GM18861 (cell line): ENCODE results near the gene PCBP1.
A peak's percentile ranks its signal among the peaks of the same experiment; 100 is the strongest.
"Not testable (repeated sequence)": the region's sequence is repeated elsewhere in the genome, so short reads cannot be mapped to it uniquely, and the experiment has no call there.

ENCODE experiments used
- ATAC-seq: cut with Tn5 transposase; IDR thresholded peaks from one replicate; pipeline ENCODE4 v1.9.1; 2021; ENCODE audit not compliant: unreplicated experiment

The PCBP1 gene

GRCh38 chr2:70080610-70081200 lies 6.6 kb upstream of the PCBP1 start:
- no peak for ATAC-seq

DNA sequence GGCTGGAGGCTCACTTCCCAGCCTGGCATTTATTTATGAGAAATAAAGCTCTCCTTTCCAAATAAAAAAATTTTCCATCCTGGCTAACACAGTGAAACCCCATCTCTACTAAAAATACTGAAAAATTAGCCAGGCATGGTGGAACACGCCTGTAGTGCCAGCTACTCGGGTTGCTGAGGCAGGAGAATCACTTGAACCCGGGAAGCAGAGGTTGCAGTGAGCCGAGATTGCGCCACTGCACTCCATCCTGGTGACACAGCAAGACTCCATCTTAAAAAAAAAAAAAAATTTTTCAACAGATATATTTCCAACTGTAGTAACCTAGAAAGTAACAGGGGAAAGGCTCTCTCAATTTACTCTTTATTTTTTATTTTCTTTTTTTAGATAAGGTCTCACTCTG lies 6.1 kb upstream of the PCBP1 start:
- no peak for ATAC-seq

DNA sequence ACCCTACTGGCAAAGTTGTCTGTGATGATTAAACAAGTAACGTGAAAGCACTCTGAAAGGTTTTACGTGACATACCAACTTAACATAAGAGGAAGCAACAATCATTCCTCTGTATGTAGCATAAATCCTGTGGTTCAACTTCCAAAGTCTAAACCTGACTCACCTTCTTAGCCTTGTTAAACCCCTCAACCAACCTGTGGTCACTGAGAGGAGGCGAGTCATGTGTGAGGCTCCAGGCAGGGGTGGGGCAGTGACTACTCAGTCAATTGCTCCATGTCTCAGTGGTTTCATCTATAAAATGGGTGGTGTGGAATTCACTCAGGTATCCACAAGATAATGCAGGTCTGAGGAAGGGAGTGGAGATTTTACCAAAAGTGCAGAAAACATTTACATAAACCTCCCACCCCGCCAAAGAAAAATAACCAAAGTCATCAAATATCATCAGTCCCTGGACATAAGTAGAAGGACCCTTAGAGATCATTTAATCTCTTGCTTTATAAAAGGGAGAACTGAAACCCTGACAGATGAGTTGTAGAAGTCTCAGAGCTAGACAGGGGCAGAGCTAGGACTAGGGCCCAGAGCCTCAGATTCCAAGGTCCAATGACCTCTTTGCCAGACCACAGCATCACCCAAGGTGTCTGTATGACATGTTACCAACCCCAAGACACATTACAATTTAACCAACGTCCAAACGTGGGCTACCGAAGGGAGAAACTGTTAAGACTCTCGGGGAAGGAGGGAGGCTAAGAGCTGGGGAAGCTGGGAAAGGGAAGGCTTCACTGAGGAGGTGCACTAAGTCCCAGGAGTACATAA lies 3.7 kb upstream of the PCBP1 start:
- peak; percentile 48 for ATAC-seq

GRCh38 chr2:70084973-70085710 lies 2.1 kb upstream of the PCBP1 start:
- ATAC-seq: no peak

DNA sequence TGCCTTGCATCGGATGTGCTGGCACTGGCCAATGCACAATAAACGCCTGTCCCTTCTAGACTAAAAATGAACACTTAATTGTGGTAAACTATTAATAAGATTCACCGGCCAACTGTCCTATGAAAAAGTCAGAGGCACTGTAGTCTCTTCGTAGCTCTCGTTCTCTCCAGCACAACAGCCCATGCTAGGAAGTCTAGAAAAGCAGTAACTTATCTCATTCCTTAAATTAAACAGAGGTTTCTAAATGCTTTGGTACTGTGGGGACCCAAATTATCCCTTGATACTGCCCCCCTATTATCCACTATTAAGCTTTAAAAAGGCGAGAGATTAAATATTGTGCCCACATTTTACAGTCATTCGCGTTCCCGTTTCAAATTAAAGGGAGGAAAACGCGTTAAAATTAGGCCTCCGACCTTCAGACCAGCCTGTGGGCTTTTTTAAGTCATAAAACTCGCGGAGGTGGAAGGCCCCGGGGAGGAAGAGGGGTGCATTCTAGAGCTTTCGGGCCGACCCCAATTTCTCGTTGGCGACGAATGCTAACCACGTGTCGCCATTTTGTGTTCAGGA lies 1.5 kb upstream of the PCBP1 start:
- no peak for ATAC-seq

DNA sequence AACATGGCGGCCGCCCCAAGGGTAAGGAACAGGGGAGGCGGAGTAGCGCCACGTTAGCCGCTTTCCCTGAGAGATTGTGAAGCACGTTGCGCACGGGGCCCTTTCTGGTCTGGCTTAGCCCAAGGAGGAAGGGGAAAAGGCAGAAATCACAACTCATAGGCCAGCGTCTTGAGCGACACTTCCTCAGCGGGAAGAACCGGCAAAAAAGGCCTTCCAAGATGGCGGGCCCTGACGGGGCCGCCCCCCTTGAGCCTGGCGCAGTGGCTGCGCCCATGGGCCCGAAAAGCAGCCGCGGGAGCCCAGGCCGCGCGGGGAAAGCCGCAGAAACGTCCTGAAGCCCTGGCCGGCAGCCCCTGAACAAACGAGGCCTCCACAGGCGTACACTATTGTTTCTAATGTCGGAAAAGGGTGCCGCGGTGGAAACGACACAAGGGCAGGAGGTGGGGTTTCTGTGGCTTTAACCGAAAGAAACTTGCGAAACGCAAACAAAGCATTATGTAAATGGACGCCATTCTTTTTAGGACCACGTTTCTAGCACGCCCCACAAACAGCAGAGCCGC lies 919 bp upstream of the PCBP1 start:
- peak; percentile 21 for ATAC-seq

DNA sequence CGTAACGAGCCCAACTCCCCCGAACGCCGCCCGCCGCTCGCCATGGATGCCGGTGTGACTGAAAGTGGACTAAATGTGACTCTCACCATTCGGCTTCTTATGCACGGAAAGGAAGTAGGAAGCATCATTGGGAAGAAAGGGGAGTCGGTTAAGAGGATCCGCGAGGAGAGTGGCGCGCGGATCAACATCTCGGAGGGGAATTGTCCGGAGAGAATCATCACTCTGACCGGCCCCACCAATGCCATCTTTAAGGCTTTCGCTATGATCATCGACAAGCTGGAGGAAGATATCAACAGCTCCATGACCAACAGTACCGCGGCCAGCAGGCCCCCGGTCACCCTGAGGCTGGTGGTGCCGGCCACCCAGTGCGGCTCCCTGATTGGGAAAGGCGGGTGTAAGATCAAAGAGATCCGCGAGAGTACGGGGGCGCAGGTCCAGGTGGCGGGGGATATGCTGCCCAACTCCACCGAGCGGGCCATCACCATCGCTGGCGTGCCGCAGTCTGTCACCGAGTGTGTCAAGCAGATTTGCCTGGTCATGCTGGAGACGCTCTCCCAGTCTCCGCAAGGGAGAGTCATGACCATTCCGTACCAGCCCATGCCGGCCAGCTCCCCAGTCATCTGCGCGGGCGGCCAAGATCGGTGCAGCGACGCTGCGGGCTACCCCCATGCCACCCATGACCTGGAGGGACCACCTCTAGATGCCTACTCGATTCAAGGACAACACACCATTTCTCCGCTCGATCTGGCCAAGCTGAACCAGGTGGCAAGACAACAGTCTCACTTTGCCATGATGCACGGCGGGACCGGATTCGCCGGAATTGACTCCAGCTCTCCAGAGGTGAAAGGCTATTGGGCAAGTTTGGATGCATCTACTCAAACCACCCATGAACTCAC lies 673 bp downstream of the PCBP1 start:
- ATAC-seq: no peak

DNA sequence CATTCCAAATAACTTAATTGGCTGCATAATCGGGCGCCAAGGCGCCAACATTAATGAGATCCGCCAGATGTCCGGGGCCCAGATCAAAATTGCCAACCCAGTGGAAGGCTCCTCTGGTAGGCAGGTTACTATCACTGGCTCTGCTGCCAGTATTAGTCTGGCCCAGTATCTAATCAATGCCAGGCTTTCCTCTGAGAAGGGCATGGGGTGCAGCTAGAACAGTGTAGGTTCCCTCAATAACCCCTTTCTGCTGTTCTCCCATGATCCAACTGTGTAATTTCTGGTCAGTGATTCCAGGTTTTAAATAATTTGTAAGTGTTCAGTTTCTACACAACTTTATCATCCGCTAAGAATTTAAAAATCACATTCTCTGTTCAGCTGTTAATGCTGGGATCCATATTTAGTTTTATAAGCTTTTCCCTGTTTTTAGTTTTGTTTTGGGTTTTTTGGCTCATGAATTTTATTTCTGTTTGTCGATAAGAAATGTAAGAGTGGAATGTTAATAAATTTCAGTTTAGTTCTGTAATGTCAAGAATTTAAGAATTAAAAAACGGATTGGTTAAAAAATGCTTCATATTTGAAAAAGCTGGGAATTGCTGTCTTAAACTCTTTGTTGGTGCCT lies 1.4 kb downstream of the PCBP1 start:
- no peak for ATAC-seq

DNA sequence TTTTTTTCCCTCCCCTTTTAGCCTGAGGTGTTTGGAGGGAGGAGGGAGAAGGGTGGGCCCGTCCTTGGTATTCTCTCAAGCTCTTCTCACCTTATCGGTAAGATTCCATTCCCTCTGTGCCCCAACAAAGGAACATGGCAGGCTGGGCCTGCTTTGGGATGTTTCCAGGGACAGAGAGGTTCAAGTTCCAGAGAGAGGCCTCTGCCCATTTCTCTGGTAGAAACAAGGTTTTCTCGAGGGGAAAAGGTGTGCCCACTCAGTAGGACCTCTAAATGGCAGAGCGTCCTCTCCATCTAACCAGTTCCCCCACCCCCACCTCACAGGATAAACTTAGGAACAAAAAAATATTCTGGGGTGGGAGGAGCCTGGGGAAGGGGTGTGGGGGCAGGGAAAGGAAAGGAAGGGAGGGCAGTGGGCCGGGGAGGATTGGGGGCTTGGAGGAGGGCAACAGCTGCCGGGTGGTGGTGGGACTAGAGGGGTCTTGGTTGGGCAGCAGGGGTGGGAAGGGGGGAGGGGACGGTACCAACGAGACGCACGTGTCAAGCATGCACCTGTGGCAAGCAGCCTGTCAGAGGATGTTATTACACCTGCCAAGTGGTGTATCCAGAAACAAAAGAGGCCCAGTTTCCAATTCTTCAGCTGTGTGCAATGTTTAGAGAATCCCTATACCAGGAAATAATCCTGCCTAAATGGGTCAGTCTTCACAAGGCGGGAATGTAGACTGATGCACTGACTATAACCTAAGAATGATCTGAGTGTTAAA lies 2.1 kb downstream of the PCBP1 start:
- ATAC-seq: no peak

DNA sequence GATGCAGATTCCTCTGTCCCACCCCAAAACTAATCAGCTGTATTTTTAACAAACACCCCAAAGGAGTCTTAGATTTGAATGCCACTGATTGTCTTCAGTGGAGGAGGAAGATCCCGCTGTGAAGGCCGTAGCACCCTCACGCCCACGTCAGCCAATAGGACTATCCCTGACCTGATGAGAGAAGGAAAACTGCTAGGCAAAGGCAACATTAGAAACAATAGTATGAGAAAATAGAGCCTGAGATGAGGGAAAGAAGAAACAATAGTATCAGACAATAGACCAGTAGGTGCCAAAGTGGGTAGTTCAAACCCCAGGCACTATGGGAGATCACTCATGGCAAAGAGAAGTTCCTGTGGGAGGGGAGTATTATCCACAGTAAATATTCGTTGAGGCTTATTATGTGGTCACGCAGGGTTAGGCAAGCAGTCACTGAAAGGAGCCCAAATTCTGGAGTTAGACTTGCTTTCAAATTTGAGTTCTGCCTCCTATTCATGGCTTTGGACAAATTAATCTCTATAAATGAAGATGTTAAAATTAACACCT lies 2.8 kb downstream of the PCBP1 start:
- no peak for ATAC-seq

- ATAC-seq: no peak
These were observed 3.5 kb downstream of the PCBP1 start for GRCh38 chr2:70090706-70091334.

DNA sequence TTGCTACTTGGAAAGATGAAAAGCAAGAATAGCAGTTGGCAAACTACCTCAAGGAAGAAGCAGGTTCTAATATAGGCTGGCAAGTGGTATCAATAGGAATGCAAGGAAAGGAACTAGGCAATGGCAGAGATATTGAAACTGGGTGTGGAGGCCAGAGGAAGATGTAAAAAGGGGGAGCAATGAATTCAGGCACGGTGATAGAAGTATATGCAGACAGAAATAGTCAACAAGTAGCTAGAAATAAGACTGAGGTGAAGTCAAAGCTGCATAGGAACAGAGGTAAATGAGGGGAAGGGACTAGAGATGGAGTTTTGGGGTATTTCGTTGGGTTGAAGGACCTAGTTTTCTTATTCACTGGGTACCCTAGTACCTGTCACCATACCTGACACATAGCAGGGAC lies 4.1 kb downstream of the PCBP1 start:
- ATAC-seq: no peak

GRCh38 chr2:70091816-70092215 lies 4.5 kb downstream of the PCBP1 start:
- no peak for ATAC-seq

- ATAC-seq: not testable (repeated sequence)
These were observed 5.4 kb downstream of the PCBP1 start for GRCh38 chr2:70092576-70093243.

DNA sequence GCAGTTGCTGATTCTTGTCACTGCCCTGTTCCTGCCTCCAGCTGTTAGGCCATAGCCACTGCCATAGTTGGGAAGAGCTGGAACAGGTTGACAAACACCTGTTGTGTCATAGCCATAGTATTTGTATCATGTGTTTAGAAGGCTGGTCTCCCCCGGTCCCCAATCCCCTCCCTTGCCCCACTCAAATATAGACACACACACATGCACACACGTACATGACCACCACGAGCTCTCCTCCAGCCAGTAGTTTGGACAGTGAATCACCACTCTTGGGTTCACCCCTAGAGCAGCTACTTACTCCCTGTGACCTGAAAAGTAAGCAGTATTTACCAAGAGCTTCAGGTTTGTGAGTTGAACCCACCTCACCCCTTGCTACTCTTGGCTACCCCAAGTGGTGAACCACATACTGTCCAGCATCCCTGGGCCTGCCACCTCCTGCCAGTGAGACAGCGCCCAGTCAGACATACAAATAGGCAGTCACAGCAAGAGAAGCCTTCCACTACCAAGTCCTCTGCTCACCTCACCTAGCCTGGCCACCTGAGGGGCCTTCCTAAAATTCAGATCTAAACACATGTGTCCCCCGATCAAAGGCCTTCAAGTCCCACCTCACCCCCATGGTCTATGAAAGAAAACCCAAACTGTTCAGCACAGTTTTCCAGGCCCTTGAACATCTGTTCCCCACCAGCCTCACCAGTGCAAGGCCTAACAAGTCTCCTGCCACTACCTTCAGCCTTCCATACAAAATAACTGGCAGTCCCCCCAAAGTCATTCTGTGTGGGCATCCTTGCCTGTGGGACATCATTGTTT lies 7.1 kb downstream of the PCBP1 start:
- no peak for ATAC-seq

GRCh38 chr2:70094978-70095719 lies 7.9 kb downstream of the PCBP1 start:
- ATAC-seq: peak; percentile 67
